Astrocyte of the spinal cord (primary cell): ENCODE data around the gene NAV1.

Source experiments
- DNase-seq: peaks from one replicate; pipeline ENCODE4 v3.0.0; 2011; ENCODE audit warnings: low read depth, low spot score
- H3K4me3 ChIP-seq: 2 replicates; pipeline ENCODE4 v1.5.1; 2011; ENCODE audit warnings: low read depth, mild to moderate bottlenecking, low read length, moderate library complexity
- in situ Hi-C: cut with HindIII; loops from 2 replicates; pipeline ENCODE4 v1.10.0; 2017; ENCODE audit warnings: low sequenced_read_pairs
- TF ChIP-seq, protein P1 (sequence below): IDR thresholded peaks from 2 replicates; pipeline ENCODE4 v1.5.1; 2012; ENCODE audit warnings: low read depth, mild to moderate bottlenecking, low read length, inconsistent platforms

The NAV1 gene

DNA sequence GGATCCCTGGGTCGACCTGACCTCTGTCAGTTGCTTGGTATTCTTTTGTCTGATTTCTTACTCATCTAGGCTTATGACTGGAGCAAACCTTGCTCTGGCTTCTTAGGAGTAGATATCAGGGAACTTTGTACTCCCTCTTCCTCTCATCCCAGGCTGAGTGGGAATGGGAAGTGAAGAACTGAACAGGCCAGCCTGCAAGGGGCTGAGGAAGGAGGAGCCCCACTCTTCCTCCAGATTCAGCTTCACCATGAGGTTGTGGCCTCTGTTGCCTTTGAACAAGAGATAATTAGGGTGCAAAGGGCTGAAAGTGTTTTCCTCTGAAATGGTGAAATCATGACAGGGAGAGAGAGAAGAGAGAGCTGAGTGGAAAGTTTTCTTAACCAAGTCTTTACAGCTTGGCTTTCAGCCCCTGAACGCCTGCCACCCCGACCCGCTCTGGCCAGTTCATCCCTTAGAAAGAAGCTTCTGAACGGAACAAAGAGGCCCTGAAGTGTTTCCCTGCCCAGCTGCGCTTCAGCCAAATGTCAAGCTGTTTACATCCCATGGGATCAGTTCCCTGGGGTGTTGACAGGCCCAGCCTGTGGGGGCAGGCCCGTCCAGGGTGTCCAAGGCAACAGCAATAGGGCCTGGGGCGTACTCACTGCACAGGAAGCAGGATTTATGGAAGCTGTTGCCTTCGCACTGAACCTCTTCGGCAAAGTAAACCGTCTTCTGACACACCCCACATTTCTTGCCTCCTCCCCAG, 43.2 kb upstream of the NAV1 start:
- in situ Hi-C loops: no loop called here
- TF ChIP-seq, protein P1, sequence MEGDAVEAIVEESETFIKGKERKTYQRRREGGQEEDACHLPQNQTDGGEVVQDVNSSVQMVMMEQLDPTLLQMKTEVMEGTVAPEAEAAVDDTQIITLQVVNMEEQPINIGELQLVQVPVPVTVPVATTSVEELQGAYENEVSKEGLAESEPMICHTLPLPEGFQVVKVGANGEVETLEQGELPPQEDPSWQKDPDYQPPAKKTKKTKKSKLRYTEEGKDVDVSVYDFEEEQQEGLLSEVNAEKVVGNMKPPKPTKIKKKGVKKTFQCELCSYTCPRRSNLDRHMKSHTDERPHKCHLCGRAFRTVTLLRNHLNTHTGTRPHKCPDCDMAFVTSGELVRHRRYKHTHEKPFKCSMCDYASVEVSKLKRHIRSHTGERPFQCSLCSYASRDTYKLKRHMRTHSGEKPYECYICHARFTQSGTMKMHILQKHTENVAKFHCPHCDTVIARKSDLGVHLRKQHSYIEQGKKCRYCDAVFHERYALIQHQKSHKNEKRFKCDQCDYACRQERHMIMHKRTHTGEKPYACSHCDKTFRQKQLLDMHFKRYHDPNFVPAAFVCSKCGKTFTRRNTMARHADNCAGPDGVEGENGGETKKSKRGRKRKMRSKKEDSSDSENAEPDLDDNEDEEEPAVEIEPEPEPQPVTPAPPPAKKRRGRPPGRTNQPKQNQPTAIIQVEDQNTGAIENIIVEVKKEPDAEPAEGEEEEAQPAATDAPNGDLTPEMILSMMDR: no peak
- no peak overlapping the region for H3K4me3 ChIP-seq
- DNase-seq: no peak

DNA sequence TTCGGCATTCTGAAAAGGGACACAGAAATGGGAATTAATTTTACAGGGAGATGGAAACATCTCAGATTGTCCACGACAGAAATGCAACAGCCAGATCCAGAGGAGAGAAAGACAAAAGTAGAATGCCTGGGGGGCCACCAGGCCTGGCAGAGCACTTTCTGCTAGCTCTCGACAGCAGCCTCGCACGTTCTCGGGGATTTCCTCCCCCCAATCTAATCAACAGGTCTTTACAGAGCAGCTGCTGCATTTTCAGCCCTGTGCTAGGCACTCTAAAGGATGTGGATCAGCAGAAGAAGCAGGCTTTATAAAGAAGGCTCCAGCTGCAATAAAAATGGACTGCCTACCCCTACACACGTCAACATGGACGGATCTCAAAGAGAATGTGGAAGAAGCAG, 42.6 kb upstream of the NAV1 start:
- no peak for DNase-seq
- in situ Hi-C loops: no loop called here
- TF ChIP-seq, protein P1: no peak
- H3K4me3 ChIP-seq: no peak overlapping the region

DNA sequence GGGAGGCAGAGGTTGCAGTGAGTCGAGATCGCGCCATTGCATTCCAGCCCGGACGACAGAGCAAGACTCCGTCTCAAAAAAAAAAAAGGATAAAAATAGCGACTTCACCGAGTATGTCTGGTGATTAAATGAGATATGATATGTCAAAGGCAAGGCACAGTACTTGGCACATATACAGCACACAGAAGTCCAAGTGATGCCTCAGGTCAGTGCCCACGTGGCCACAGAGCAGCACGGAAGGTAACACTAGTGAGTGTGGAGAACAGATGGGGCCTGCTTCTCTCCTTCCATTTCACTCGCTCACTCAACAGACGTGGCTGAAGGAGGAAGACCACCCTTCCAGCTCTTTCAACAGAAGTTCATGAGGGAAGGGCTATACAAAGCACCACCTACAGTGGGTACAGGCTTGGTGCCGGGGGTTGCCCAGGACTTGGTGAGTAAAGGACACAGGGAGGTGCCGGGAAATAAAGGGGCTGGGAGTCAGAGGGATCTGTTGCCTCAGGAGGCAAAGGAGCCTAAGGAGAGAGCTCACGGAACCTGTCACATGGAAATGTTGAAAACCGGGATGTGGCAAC, 40.9 kb upstream of the NAV1 start:
- in situ Hi-C loops: no loop called here
- DNase-seq: no peak
- TF ChIP-seq, protein P1: no peak
- no peak overlapping the region for H3K4me3 ChIP-seq

DNA sequence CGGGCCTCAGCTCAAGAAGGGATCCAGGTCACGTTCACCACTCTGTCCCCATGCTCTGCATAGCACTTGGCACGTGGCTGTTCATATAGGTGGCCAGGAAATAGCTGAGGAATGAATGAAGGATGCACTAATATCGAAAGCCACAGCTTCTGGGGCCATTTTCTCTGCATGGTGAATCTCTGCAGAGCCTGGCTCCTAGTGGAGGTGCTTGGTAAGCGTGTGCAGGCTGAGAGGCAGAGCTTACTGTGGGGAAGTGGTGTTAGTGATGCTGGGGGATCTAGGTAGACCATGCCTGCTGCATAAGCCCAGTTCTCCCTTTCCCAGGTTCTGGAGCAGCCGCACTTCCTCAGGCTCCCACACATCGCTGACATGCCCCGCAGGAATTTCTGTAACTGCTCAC, 40.3 kb upstream of the NAV1 start:
- TF ChIP-seq, protein P1: no peak
- no peak for DNase-seq
- in situ Hi-C loops: no loop called here
- no peak overlapping the region for H3K4me3 ChIP-seq

DNA sequence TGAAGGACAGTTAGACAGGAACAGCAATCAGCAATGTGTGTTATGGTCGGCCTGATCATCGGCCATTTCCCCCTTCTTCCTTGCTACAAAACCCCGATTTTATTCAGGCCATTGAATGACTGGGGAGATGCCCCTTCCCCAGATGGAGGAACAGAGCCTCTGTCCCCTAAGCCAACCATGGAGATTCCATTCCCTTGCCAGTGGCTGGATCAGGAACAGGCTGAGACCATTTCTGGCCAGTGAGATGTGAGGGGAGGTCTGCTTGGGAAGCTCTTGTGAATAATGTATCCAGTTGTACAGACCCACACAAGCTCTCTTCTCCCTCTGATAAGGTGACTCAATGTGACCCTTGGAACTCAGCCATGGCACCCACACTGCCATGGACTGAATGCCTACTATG, 39.7 kb upstream of the NAV1 start:
- in situ Hi-C loops: no loop called here
- H3K4me3 ChIP-seq: no peak overlapping the region
- DNase-seq: no peak
- TF ChIP-seq, protein P1: no peak

DNA sequence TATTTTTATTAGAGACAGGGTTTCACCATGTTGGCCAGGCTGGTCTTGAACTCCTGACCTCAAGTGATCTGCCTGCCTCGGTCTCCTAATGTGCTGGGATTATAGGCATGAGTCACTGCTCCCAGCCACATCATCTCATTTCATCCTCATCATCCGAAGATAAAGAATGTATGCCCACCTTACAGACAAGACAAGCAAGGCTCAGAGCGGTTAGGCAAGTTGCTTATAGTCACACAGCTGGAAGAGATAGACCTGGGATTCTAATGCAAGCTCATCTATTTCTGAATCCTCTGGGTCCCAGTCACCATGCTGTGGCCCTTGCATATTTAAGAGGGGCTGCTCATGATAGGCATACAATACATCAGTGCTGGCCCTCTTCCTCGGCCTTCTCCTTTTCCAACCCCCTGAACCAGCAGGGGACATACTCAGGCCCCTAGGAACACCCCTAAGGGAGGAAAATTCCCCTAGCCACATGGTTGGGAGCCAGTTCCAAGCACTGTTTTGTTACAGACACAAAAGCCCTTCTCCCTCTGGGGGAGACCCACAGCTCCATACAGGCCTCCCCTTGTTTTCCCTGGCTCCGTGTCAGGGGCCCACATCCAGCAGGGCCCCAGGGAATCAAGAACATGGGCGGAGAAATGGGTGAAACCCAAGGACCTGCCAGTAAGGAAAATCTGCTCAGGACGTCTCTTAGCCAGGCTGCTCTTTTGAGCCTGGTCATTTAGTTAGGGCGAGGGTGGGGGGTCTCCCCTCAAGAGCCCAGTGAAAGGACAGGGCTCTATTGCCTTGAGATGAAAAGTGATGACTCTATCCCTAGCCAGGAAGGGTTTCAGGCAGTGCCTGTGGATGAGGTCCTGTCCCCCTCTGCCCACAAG, 38.9 kb upstream of the NAV1 start:
- H3K4me3 ChIP-seq: no peak overlapping the region
- TF ChIP-seq, protein P1: no peak
- DNase-seq: no peak
- in situ Hi-C loops: no loop called here
